ENCODE data around the gene SHISAL2A. TPM values are rescaled to one million over a fixed set of nuclear protein-coding genes. Genes with fewer than 3 reads are reported as not detected.

The SHISAL2A gene
- polyA plus RNA-seq, 1 donor (not counting 4 experiments of a cell fraction or from before 2014, with no cell fraction given), result 0.04 TPM

DNA sequence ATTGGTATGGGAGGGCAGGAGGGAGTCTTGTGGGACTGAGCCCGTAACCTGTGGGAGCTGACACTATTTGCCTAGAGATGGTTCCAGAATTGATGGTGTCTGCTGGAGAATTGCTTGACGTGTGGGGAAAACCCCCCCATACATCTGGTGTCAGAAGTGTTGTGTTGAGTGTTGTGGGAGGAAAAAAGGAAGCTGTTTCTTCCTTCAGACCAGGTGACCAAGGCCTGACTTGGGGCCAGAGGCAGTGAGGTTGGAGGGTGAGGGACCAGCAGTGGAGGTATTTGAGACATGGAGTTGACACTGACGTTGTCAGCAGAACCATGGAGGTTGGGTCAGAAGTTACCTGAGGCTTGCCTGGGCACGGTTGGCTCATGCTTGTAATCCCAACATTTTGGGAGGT lies 8.3 kb downstream of the SHISAL2A start:
- dilution Hi-C loops (cut with MboI; ENCODE audit: extremely low pct_ligation_motif_present, low sequenced_read_pairs), result no loop called here
- DNase-seq (ENCODE audit: low read depth, low spot score) (no peak), FAIRE-seq (no peak)
- Histone ChIP-seq H3K9me3 (ENCODE audit: control insufficient read depth, low read depth, low read length) (no peaks in the 10 kb centered on the region), H3K27ac (ENCODE audit: control insufficient read depth, insufficient read depth, low read length) (no peak overlapping the region), H2AFZ (ENCODE audit: control insufficient read depth, low read length) (no peak overlapping the region), H3K36me3 (ENCODE audit: control insufficient read depth in 2 of 2, extremely low read depth in 1 of 2, insufficient read depth in 2 of 2, low read length in 2 of 2) (no peaks in the 10 kb centered on the region), H3K9ac (ENCODE audit: control insufficient read depth, extremely low read depth, insufficient read depth, low read length) (no peak overlapping the region), H3K4me2 (ENCODE audit: control insufficient read depth, extremely low read depth, insufficient read depth, low read depth, low read length) (no peak overlapping the region), H3K9me1 (ENCODE audit: control insufficient read depth, extremely low read depth, insufficient read depth, low read length) (peaks cover 2% of the 10 kb centered on the region), H3K4me1 (ENCODE audit: control insufficient read depth, extremely low read depth, insufficient read depth, low read length) (peaks cover 11% of the 10 kb centered on the region), H3K27me3 (ENCODE audit: control insufficient read depth, extremely low read depth, insufficient read depth, low read length) (no peaks in the 10 kb centered on the region), H3K4me3 (ENCODE audit: control insufficient read depth in 2 of 3, extremely low read depth in 1 of 3, insufficient read depth in 2 of 3, low read depth in 1 of 3, low read length in 3 of 3) (no peak overlapping the region), H4K20me1 (ENCODE audit: control insufficient read depth, extremely low read depth, insufficient read depth, low read length) (no peaks in the 10 kb centered on the region), H3K79me2 (ENCODE audit: control insufficient read depth, insufficient read depth, low read length) (no peaks in the 10 kb centered on the region)
- TF ChIP-seq, protein P1, sequence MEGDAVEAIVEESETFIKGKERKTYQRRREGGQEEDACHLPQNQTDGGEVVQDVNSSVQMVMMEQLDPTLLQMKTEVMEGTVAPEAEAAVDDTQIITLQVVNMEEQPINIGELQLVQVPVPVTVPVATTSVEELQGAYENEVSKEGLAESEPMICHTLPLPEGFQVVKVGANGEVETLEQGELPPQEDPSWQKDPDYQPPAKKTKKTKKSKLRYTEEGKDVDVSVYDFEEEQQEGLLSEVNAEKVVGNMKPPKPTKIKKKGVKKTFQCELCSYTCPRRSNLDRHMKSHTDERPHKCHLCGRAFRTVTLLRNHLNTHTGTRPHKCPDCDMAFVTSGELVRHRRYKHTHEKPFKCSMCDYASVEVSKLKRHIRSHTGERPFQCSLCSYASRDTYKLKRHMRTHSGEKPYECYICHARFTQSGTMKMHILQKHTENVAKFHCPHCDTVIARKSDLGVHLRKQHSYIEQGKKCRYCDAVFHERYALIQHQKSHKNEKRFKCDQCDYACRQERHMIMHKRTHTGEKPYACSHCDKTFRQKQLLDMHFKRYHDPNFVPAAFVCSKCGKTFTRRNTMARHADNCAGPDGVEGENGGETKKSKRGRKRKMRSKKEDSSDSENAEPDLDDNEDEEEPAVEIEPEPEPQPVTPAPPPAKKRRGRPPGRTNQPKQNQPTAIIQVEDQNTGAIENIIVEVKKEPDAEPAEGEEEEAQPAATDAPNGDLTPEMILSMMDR (optimal IDR thresholded peaks at IDR 0.05 in 1 of 3, IDR thresholded peaks at IDR 0.05 in 1 of 3, conservative IDR thresholded peaks at IDR 0.05 in 1 of 3; ENCODE audit: extremely low read depth in 1 of 3, insufficient read depth in 2 of 3, low read length in 3 of 3), result no peak
- no peak for TF ChIP-seq EZH2 (IDR thresholded peaks at IDR 0.05; ENCODE audit: low read length)

DNA sequence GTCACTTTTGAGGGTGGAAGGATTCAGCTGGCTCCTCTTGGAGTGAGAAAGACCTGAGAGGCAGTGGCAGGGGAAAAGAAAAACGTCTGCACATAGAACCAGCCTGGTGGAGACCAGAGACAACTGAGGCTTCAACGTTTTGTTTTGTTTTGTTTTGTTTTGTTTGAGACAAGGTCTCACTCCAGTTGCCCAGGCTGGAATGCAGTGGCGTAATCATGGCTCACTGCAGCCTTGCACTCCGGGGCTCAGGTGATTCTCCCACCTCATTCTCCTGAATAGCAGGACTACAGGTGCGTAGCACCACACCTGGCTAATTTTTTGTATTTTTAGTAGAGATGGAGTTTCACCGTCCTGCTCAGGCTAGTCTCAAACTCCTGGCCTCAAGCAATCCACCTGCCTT lies 12.3 kb downstream of the SHISAL2A start:
- Histone ChIP-seq H3K4me3 (ENCODE audit: control insufficient read depth in 2 of 3, extremely low read depth in 1 of 3, insufficient read depth in 2 of 3, low read depth in 1 of 3, low read length in 3 of 3) (no peak overlapping the region), H3K27ac (ENCODE audit: control insufficient read depth, insufficient read depth, low read length) (no peak overlapping the region), H3K79me2 (ENCODE audit: control insufficient read depth, insufficient read depth, low read length) (no peaks in the 10 kb centered on the region), H3K9ac (ENCODE audit: control insufficient read depth, extremely low read depth, insufficient read depth, low read length) (no peak overlapping the region), H3K9me1 (ENCODE audit: control insufficient read depth, extremely low read depth, insufficient read depth, low read length) (no peaks in the 10 kb centered on the region), H3K27me3 (ENCODE audit: control insufficient read depth, extremely low read depth, insufficient read depth, low read length) (no peaks in the 10 kb centered on the region), H2AFZ (ENCODE audit: control insufficient read depth, low read length) (no peak overlapping the region), H3K9me3 (ENCODE audit: control insufficient read depth, low read depth, low read length) (no peaks in the 10 kb centered on the region), H3K4me2 (ENCODE audit: control insufficient read depth, extremely low read depth, insufficient read depth, low read depth, low read length) (no peak overlapping the region), H4K20me1 (ENCODE audit: control insufficient read depth, extremely low read depth, insufficient read depth, low read length) (no peaks in the 10 kb centered on the region), H3K4me1 (ENCODE audit: control insufficient read depth, extremely low read depth, insufficient read depth, low read length) (no peaks in the 10 kb centered on the region), H3K36me3 (ENCODE audit: control insufficient read depth in 2 of 2, extremely low read depth in 1 of 2, insufficient read depth in 2 of 2, low read length in 2 of 2) (no peaks in the 10 kb centered on the region)
- dilution Hi-C loops (cut with MboI; ENCODE audit: extremely low pct_ligation_motif_present, low sequenced_read_pairs), result no loop called here
- no peak for TF ChIP-seq EZH2 (IDR thresholded peaks at IDR 0.05; ENCODE audit: low read length)
- DNase-seq (ENCODE audit: low read depth, low spot score), result no peak
- no peak for FAIRE-seq

DNA sequence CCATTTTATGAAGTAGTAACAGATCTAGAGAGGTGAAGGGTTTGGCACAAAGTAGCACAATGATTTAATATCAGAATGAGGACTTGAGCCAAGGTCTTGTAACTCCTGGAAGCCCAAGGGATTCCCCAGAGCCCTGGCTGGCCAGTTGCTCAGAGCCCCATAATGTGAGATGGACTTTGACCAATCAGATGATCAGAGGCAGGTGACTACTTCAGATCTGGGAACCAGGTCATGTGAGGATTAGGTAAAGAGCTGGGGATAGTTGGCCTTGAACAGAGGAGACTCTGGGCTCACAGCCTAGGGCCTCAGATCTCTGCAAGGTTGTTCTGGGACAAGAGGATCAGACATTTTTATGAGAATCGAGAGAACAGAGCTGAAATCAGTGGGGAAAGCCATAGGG lies 18.9 kb downstream of the SHISAL2A start:
- TF ChIP-seq, protein P1 (optimal IDR thresholded peaks at IDR 0.05 in 1 of 3, IDR thresholded peaks at IDR 0.05 in 1 of 3, conservative IDR thresholded peaks at IDR 0.05 in 1 of 3; ENCODE audit: extremely low read depth in 1 of 3, insufficient read depth in 2 of 3, low read length in 3 of 3), result no peak
- TF ChIP-seq EZH2 (IDR thresholded peaks at IDR 0.05; ENCODE audit: low read length), result no peak
- Histone ChIP-seq H3K27ac (ENCODE audit: control insufficient read depth, insufficient read depth, low read length) (no peak overlapping the region), H2AFZ (ENCODE audit: control insufficient read depth, low read length) (no peak overlapping the region), H3K9me3 (ENCODE audit: control insufficient read depth, low read depth, low read length) (no peaks in the 10 kb centered on the region), H3K4me2 (ENCODE audit: control insufficient read depth, extremely low read depth, insufficient read depth, low read depth, low read length) (no peak overlapping the region), H3K27me3 (ENCODE audit: control insufficient read depth, extremely low read depth, insufficient read depth, low read length) (no peaks in the 10 kb centered on the region), H3K4me1 (ENCODE audit: control insufficient read depth, extremely low read depth, insufficient read depth, low read length) (no peaks in the 10 kb centered on the region), H3K9me1 (ENCODE audit: control insufficient read depth, extremely low read depth, insufficient read depth, low read length) (no peaks in the 10 kb centered on the region), H3K79me2 (ENCODE audit: control insufficient read depth, insufficient read depth, low read length) (no peaks in the 10 kb centered on the region), H3K36me3 (ENCODE audit: control insufficient read depth in 2 of 2, extremely low read depth in 1 of 2, insufficient read depth in 2 of 2, low read length in 2 of 2) (no peaks in the 10 kb centered on the region), H3K4me3 (ENCODE audit: control insufficient read depth in 2 of 3, extremely low read depth in 1 of 3, insufficient read depth in 2 of 3, low read depth in 1 of 3, low read length in 3 of 3) (no peak overlapping the region), H3K9ac (ENCODE audit: control insufficient read depth, extremely low read depth, insufficient read depth, low read length) (no peak overlapping the region), H4K20me1 (ENCODE audit: control insufficient read depth, extremely low read depth, insufficient read depth, low read length) (no peaks in the 10 kb centered on the region)
- FAIRE-seq, result no peak
- dilution Hi-C loops (cut with MboI; ENCODE audit: extremely low pct_ligation_motif_present, low sequenced_read_pairs), result no loop called here
- DNase-seq (ENCODE audit: low read depth, low spot score), result no peak
